HCT116 (cell line): ENCODE results near the gene SLC9C2.

Experiments
- EGR1 ChIP-seq: IDR thresholded peaks from 2 replicates; pipeline ENCODE4 v1.6.1; 2012; ENCODE audit warnings: low read depth
- EZH2 ChIP-seq: fragments of 200-600 bp; sonication (generic); IDR thresholded peaks from 2 replicates; pipeline ENCODE4 v1.6.1; 2017; ENCODE audit warnings: antibody characterized with exemption, mixed run types
- JUND ChIP-seq: IDR thresholded peaks from 2 replicates; pipeline ENCODE4 v1.6.1; 2012
- POLR2A ChIP-seq: IDR thresholded peaks from 2 replicates; pipeline ENCODE4 v1.7.0; 2011; ENCODE audit warnings: borderline replicate concordance; ENCODE audit not compliant: insufficient read depth, insufficient read length; ENCODE audit errors: extremely low read depth
- POLR2AphosphoS5 ChIP-seq: IDR thresholded peaks from 2 replicates; pipeline ENCODE4 v1.6.1; 2011; ENCODE audit warnings: mild to moderate bottlenecking, low read depth, low read length, moderate library complexity
- TF ChIP-seq, protein P1 (sequence below), 3 experiments: fragments of 200-600 bp in 1 of 3; sonication (generic) in 1 of 3; IDR thresholded peaks in 2 of 3; conservative IDR thresholded peaks in 1 of 3; 2 replicates each; pipeline ENCODE4 v1.5.1; 2012 to 2017; ENCODE audit warnings: low read depth in 2 of 3, low read length in 2 of 3, antibody characterized with exemption in 1 of 3, borderline replicate concordance in 1 of 3, control low read depth in 1 of 3, mild to moderate bottlenecking in 1 of 3, mixed read lengths in 1 of 3, mixed run types in 1 of 3, moderate library complexity in 1 of 3; ENCODE audit not compliant: insufficient read depth in 1 of 3

- TF ChIP-seq JUND (no peak), POLR2AphosphoS5 (no peak), EZH2 (no peak), EGR1 (no peak), POLR2A (no peak)
- TF ChIP-seq, protein P1, sequence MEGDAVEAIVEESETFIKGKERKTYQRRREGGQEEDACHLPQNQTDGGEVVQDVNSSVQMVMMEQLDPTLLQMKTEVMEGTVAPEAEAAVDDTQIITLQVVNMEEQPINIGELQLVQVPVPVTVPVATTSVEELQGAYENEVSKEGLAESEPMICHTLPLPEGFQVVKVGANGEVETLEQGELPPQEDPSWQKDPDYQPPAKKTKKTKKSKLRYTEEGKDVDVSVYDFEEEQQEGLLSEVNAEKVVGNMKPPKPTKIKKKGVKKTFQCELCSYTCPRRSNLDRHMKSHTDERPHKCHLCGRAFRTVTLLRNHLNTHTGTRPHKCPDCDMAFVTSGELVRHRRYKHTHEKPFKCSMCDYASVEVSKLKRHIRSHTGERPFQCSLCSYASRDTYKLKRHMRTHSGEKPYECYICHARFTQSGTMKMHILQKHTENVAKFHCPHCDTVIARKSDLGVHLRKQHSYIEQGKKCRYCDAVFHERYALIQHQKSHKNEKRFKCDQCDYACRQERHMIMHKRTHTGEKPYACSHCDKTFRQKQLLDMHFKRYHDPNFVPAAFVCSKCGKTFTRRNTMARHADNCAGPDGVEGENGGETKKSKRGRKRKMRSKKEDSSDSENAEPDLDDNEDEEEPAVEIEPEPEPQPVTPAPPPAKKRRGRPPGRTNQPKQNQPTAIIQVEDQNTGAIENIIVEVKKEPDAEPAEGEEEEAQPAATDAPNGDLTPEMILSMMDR (IDR thresholded peaks at IDR 0.05 in 2 of 3, conservative IDR thresholded peaks at IDR 0.05 in 1 of 3; ENCODE audit: borderline replicate concordance in 1 of 3, insufficient read depth in 1 of 3, low read depth in 2 of 3, low read length in 2 of 3) = no peak
Observed at GRCh38 chr1:173549813-173550212, 53.1 kb downstream of the SLC9C2 start.
